ENCODE results near the gene FBXW4.
A peak's percentile ranks its signal among the peaks of the same experiment; 100 is the strongest.

The FBXW4 gene

DNA sequence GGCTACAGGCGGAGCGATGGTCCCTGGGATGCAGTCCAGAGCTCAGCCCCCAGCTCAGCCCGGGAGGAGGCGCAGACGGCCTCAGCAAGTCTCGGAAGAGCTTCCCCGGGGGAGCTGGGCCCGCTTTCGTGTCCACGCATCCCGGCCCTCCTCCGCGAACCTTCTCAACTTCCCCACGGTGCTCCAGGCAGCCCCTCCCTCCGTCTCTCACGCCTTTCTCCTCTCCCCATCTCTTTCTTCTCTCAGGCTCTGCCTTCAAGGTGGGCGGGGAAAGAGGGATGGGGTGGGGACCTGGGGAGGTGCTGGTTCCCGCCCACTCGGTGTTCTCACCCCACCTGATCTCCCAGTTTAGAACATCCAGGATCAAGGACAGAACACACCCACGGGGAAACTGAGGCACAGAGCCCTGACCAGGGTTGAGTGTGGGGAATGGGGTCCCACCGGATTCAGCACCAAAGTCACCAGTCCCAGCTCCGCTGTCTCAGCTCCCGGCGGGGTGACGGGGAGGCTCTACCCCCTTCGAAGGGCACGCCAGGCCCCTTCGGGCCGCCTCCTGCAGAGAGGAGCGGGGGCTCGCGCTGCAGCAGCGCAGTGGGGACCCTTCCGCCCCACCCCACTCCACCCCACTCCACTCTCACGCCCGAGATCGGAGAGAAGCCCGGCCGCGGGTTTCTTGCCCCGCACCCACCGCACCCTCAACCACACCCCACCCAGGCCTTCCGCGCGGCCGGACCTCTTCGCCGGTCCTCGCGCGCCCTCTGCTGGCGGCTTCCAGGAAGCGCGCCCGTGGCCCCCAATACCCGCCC is 125.1 kb downstream of the FBXW4 start:
- TF ChIP-seq CTCF (conservative IDR thresholded peaks at IDR 0.05; ENCODE audit: low read depth, low read length): peak; percentile 64
- H3K4me3 ChIP-seq (ENCODE audit: low read depth, low read length): peak overlapping the region; percentile 63
- DNase-seq (ENCODE audit: low read depth): peak; percentile 68

DNA sequence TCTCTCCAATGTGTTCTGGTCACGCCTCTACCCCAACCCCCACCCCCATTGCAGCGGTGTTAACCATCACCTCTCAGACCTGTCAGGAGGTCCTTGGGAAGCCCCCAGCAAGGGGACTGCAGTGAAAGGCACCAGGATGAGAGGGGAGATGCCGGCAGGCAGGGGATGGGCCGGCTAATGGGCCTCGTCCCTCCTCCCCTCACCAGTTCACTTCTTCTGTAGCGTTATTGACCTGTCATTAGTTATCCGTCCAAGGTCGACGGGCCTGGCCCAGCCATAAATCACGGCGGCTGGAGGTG is 125.7 kb downstream of the FBXW4 start:
- no peak for DNase-seq (ENCODE audit: low read depth)
- H3K4me3 ChIP-seq (ENCODE audit: low read depth, low read length): no peak overlapping the region
- no peak for TF ChIP-seq CTCF (conservative IDR thresholded peaks at IDR 0.05; ENCODE audit: low read depth, low read length)

DNA sequence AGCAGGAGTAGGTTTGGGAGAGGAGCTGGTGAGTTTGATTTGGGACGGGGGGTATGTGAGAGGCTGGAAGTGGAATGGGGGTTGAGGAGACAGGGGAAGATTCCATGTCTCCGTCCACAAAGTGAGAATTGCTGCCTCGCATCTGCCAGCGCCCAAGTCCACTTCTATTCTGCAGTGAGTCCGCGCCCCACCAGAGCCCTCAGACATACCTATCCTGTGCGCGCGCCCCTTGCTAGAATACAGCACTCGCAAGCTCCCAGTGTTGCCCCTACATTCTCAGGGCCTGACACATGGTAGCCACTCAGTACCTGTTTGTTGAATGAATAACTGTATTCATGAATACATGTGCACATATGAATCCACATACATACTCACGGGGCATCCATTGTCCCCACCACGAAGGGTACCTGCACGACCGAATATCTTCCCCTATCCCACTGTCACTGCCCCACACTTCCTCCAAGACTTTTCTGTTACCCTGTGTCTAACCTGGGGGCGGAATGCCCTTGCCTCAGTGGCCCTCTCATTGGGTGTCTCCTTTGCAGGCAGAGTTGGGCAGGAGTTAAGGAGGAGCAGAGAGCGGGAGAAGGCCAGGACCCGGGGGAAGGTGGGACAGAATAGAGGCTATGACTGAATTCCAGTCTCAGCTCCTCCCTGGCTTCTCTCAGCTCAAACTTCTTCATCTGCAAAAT is 126.8 kb downstream of the FBXW4 start:
- no peak overlapping the region for H3K4me3 ChIP-seq (ENCODE audit: low read depth, low read length)
- TF ChIP-seq CTCF (conservative IDR thresholded peaks at IDR 0.05; ENCODE audit: low read depth, low read length): no peak
- DNase-seq (ENCODE audit: low read depth): no peak

- no peak overlapping the region for H3K4me3 ChIP-seq (ENCODE audit: low read depth, low read length)
- TF ChIP-seq CTCF (conservative IDR thresholded peaks at IDR 0.05; ENCODE audit: low read depth, low read length): no peak
- DNase-seq (ENCODE audit: low read depth): no peak
These were observed 127.6 kb downstream of the FBXW4 start for GRCh38 chr10:101567165-101568006.

- TF ChIP-seq CTCF (conservative IDR thresholded peaks at IDR 0.05; ENCODE audit: low read depth, low read length): peak; percentile 26
- DNase-seq (ENCODE audit: low read depth): peak; percentile 48
- peak overlapping the region; percentile 22 for H3K4me3 ChIP-seq (ENCODE audit: low read depth, low read length)
These were observed 128.4 kb downstream of the FBXW4 start for GRCh38 chr10:101566333-101567164.

DNA sequence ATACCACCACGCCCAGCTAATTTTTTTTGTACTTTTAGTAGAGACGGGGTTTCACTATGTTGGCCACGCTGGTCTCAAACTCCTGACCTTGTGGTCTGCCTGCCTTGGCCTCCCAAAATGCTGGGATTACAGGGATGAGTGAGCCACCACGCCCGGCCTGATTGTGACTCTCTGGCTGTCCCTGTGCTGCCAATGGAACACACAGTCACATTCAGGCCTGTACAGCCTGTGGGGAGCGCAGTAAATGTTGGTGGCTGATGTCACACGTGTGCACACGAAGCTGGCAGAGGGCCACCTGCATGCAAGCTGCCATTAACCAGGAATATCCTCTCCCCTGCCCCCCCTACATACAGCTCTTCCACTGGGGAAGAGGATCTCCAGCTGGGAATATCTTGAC is 129.0 kb downstream of the FBXW4 start:
- no peak for TF ChIP-seq CTCF (conservative IDR thresholded peaks at IDR 0.05; ENCODE audit: low read depth, low read length)
- H3K4me3 ChIP-seq (ENCODE audit: low read depth, low read length): no peak overlapping the region
- DNase-seq (ENCODE audit: low read depth): no peak
